Transverse colon (tissue), 4 donors: ENCODE measurements around the gene NR2C2AP.

ENCODE experiments used
- EP300 ChIP-seq: sonication (generic); formaldehyde crosslinking; IDR thresholded peaks from one replicate; pipeline ENCODE4 v1.6.1; 2017; ENCODE audit warnings: antibody characterized with exemption, low read depth
- POLR2A ChIP-seq: fragments of 450-650 bp; IDR thresholded peaks from one replicate; pipeline ENCODE4 v1.6.1; 2016; ENCODE audit warnings: antibody characterized with exemption, mild to moderate bottlenecking, moderate library complexity
- POLR2AphosphoS5 ChIP-seq, 3 donors: sonication (generic); formaldehyde crosslinking; IDR thresholded peaks; one replicate each; pipeline ENCODE4 v1.6.1; 2016; ENCODE audit warnings: antibody characterized with exemption in 3 of 3
- TF ChIP-seq, protein P1 (sequence below), 5 experiments: fragments of 200-600 bp in 3 of 5; fragments of 450-650 bp in 2 of 5; sonication (generic) in 3 of 5; IDR thresholded peaks; 1 replicate in 2 of 5; 2 replicates in 3 of 5; pipeline ENCODE4 v1.5.1; 2016 to 2017; ENCODE audit warnings: antibody characterized with exemption in 5 of 5, inconsistent platforms in 3 of 5, mild to moderate bottlenecking in 2 of 5, moderate library complexity in 1 of 5

DNA sequence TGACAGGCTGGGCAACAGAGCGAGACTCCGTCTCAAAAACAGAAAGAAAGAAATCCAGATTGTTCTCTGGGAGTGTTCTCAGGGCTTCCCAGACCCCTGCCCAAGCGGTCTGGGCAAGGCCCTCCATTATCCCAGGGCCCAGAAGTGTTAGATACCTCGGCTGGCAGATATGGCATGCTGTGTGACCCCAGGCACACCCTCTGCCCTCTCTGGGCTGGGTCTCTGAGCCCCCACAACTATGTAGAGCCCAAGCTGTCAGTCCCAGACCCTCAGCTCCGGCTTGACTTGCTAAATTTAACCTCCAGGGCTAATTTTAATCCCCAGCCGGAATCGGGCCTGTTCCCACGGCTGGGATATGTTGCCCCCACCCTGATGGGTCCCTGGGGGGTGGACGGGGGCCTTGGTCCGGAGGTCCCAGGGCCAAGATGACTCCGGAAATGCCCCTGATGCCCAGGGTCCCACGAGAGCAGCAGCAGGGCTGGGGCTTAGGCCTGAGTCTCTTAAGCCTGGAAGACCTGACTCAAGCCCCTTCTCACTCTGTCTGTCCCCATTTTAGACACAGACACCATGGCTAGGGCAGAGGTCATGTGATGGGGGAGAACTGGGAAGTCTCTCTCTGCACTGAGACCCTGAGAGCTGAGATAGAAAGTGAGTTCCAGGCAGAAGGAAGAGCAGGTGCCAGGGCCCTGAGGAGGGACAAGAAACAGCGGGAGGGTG is 50.4 kb downstream of the NR2C2AP start:
- TF ChIP-seq, protein P1, sequence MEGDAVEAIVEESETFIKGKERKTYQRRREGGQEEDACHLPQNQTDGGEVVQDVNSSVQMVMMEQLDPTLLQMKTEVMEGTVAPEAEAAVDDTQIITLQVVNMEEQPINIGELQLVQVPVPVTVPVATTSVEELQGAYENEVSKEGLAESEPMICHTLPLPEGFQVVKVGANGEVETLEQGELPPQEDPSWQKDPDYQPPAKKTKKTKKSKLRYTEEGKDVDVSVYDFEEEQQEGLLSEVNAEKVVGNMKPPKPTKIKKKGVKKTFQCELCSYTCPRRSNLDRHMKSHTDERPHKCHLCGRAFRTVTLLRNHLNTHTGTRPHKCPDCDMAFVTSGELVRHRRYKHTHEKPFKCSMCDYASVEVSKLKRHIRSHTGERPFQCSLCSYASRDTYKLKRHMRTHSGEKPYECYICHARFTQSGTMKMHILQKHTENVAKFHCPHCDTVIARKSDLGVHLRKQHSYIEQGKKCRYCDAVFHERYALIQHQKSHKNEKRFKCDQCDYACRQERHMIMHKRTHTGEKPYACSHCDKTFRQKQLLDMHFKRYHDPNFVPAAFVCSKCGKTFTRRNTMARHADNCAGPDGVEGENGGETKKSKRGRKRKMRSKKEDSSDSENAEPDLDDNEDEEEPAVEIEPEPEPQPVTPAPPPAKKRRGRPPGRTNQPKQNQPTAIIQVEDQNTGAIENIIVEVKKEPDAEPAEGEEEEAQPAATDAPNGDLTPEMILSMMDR (IDR thresholded peaks at IDR 0.05), result no peak
- no peak for TF ChIP-seq POLR2AphosphoS5 (IDR thresholded peaks at IDR 0.05)
- TF ChIP-seq EP300, result no peak
- no peak for TF ChIP-seq POLR2A
